Measurements from ENCODE around the gene MLANA. TPM values are rescaled to one million over a fixed set of nuclear protein-coding genes. Genes with fewer than 3 reads are reported as not detected.

Gene MLANA
- total and polyA plus RNA-seq, 10 of the 15 experiments (the other 5 are each of a cell fraction or from before 2014, with no cell fraction given), result 0.11 to 0.26 (median 0.13) TPM; not detected in 6

DNA sequence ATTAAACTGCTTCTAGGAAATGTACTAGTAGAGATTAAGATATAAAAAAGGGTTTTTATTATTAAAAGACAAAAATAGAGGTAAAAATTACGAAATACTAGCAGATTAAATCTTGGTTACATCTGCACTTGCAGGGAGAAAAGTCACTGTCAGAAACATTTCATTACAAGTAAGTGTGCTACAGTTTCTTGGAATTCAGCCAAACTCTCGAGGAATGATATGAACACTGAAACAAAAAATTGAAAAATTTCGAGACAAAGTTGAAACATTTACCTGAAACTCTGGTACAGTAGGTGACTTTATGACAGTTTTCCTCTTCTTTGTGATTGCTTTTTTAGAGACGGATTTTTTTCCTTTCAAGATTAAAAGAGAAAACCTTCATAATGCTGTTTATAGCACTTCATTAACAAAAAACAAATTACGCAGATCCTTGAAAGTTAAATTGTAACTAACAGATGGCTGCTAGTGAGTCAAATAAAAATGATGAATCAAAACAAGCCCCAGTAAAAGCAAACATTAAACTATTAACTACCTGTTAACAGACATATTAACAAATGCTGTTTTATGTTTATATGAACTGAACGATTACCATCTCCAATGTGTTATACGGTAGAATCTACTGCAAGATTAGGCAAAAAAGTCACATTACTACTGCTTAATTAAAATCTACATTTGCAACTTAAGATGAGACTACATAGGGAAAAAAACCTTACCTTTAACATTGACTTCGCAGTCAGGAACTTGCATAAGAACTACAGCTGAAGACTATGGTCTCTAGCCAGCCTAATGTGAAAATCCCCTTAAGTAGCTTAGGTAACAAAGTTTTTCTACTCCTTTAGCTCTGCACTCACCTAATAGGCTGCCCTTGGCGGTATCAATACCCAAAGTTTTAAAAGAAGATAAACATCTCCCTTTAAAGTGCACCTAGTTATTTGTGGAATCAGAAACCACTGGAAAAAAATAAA, 63.3 kb downstream of the MLANA start (continued):
- TF ChIP-seq TCF3 (IDR thresholded peaks at IDR 0.05; ENCODE audit: borderline replicate concordance, insufficient read depth, low read depth, low read length), result no peak

DNA sequence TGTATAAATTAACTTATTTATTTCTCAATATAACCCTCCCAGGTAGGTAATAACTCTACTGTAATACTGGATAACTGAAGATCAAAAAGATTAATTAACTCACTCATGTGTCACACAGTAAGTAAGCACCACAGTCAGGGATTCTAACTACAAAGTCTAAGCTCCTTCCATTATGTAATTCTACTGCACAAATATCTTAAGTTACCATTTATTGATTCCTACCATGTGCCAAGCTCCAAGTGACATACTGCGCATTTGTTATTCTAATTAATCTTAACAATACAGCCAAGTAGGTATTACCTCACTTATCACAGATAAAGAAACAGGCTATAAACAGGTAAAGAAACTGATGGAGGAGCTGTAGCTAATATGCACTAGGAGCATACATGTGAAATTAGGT, 66.5 kb downstream of the MLANA start:
- H3K79me2 ChIP-seq (ENCODE audit: control insufficient read depth, insufficient read depth, low read length), result no peaks in the 10 kb centered on the region
- ATAC-seq (no peak), DNase-seq (ENCODE audit: low read depth, low spot score) (no peak), FAIRE-seq (no peak)
- in situ Hi-C loops (cut with MboI), result no loop called here
- RAD21 ChIA-PET (ENCODE audit: unreplicated experiment), result interaction anchor here (0.9 to 2.1 kb wide), 6 partner anchors 10 to 349 kb away, joined by 3 to 9 read pairs (median 6); no protein-coding TSS in a partner anchor
- 100% methylated on average over 1 of the region's 1 CpG for WGBS (ENCODE audit: insufficient coverage, insufficient replicate concordance, low lambda C conversion rate, missing lambda C conversion rate)
- no peak overlapping the region for H2AFZ ChIP-seq (ENCODE audit: control insufficient read depth, low read depth, low read length)
- no peak overlapping the region for H3K9ac ChIP-seq (ENCODE audit: control insufficient read depth, insufficient read depth, low read length)
- peaks cover 4% of the 10 kb centered on the region; the same call in 1 of the 2 replicates for H3K4me1 ChIP-seq (ENCODE audit: control insufficient read depth, insufficient read depth, low read length)
- H4K20me1 ChIP-seq (ENCODE audit: control insufficient read depth, insufficient read depth), result no peaks in the 10 kb centered on the region
- no peak overlapping the region for H3K4me3 ChIP-seq
- no TSS peak for BruUV-seq (replicated peaks)
- H3K27me3 ChIP-seq (replicated peaks in 1 of 2; ENCODE audit: control insufficient read depth in 2 of 2, insufficient read depth in 2 of 2, low read length in 1 of 2), result no peaks in the 10 kb centered on the region
- H3K27ac ChIP-seq (ENCODE audit: control insufficient read depth, insufficient read depth), result no peak overlapping the region
- no peak for TF ChIP-seq SMC3 (IDR thresholded peaks at IDR 0.05; ENCODE audit: borderline replicate concordance, low read length)
- no peak for TF ChIP-seq POU2F2 (IDR thresholded peaks at IDR 0.05; ENCODE audit: borderline replicate concordance, low read depth, low read length)
- no peak for TF ChIP-seq SMAD5 (IDR thresholded peaks at IDR 0.05; ENCODE audit: low read depth)
- TF ChIP-seq KDM1A (IDR thresholded peaks at IDR 0.05; ENCODE audit: borderline replicate concordance), result no peak
- TF ChIP-seq TCF12 (IDR thresholded peaks at IDR 0.05; ENCODE audit: low read depth, low read length), result no peak
- no peak for TF ChIP-seq PML (IDR thresholded peaks at IDR 0.05; ENCODE audit: low read length)
- TF ChIP-seq, protein P1, sequence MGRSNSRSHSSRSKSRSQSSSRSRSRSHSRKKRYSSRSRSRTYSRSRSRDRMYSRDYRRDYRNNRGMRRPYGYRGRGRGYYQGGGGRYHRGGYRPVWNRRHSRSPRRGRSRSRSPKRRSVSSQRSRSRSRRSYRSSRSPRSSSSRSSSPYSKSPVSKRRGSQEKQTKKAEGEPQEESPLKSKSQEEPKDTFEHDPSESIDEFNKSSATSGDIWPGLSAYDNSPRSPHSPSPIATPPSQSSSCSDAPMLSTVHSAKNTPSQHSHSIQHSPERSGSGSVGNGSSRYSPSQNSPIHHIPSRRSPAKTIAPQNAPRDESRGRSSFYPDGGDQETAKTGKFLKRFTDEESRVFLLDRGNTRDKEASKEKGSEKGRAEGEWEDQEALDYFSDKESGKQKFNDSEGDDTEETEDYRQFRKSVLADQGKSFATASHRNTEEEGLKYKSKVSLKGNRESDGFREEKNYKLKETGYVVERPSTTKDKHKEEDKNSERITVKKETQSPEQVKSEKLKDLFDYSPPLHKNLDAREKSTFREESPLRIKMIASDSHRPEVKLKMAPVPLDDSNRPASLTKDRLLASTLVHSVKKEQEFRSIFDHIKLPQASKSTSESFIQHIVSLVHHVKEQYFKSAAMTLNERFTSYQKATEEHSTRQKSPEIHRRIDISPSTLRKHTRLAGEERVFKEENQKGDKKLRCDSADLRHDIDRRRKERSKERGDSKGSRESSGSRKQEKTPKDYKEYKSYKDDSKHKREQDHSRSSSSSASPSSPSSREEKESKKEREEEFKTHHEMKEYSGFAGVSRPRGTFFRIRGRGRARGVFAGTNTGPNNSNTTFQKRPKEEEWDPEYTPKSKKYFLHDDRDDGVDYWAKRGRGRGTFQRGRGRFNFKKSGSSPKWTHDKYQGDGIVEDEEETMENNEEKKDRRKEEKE (IDR thresholded peaks at IDR 0.05), result no peak
- TF ChIP-seq, protein P2, sequence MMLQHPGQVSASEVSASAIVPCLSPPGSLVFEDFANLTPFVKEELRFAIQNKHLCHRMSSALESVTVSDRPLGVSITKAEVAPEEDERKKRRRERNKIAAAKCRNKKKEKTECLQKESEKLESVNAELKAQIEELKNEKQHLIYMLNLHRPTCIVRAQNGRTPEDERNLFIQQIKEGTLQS (IDR thresholded peaks at IDR 0.05; ENCODE audit: borderline replicate concordance, extremely low read depth, low read depth, low read length), result no peak
- TF ChIP-seq SIX5 (IDR thresholded peaks at IDR 0.05; ENCODE audit: low read depth, low read length, severe bottlenecking), result no peak
- no peak for TF ChIP-seq POLR2AphosphoS5 (IDR thresholded peaks at IDR 0.05; ENCODE audit: low read length)
- TF ChIP-seq CBX5 (IDR thresholded peaks at IDR 0.05; ENCODE audit: low read depth), result no peak
- TF ChIP-seq ESRRA (IDR thresholded peaks at IDR 0.05; ENCODE audit: low read length), result no peak
- TF ChIP-seq, protein P3, sequence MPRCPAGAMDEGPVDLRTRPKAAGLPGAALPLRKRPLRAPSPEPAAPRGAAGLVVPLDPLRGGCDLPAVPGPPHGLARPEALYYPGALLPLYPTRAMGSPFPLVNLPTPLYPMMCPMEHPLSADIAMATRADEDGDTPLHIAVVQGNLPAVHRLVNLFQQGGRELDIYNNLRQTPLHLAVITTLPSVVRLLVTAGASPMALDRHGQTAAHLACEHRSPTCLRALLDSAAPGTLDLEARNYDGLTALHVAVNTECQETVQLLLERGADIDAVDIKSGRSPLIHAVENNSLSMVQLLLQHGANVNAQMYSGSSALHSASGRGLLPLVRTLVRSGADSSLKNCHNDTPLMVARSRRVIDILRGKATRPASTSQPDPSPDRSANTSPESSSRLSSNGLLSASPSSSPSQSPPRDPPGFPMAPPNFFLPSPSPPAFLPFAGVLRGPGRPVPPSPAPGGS (IDR thresholded peaks at IDR 0.05; ENCODE audit: borderline replicate concordance, insufficient read depth, low read depth, low read length, poor library complexity, severe bottlenecking), result no peak
- H3K9me3 ChIP-seq (replicated peaks; ENCODE audit: control insufficient read depth, insufficient read depth, low read length), result no peaks in the 10 kb centered on the region
- SMC1A ChIA-PET (ENCODE audit: uncharacterized antibody, unreplicated experiment), result interaction anchor here (1.2 to 5.9 kb wide), 7 partner anchors 8 to 93 kb away, joined by 3 to 58 read pairs (median 5); no protein-coding TSS in a partner anchor
- intact Hi-C loops (cut with micrococcal nuclease; ENCODE audit: unreplicated experiment), result no loop called here
- CTCF ChIA-PET, result interaction anchor here (1.1 to 2.3 kb wide), 6 partner anchors 10 to 72 kb away, joined by 3 to 9 read pairs (median 6); no protein-coding TSS in a partner anchor
- POLR2A ChIA-PET, result interaction anchor here (1.4 kb wide), 1 partner anchor 12 kb away, joined by 5 read pairs; no protein-coding TSS in a partner anchor
- H3K36me3 ChIP-seq (ENCODE audit: control insufficient read depth in 2 of 2, insufficient read depth in 2 of 2, low read length in 1 of 2), result no peaks in the 10 kb centered on the region; a peak in 1 of 4 replicates
- no peak overlapping the region for H3K4me2 ChIP-seq (ENCODE audit: control insufficient read depth, insufficient read depth)
